Thoracic aorta (tissue), 2 donors: ENCODE results near the gene RBBP8NL. TPM values are rescaled to one million over a fixed set of nuclear protein-coding genes. Genes with fewer than 3 reads are reported as not detected.

Experiments
- ATAC-seq: fragments of 150-250 bp; one replicate; pipeline ENCODE4 v1.8.0; 2017; ENCODE audit warnings: low read depth; ENCODE audit not compliant: insufficient number of reproducible peaks, low FRiP score
- DNase-seq: peaks from one replicate; pipeline ENCODE4 v3.0.0-alpha.2; 2020; ENCODE audit warnings: low spot score
- H3K27ac ChIP-seq, 2 donors: fragments of 200-600 bp; sonication (generic); 1 replicate in 1 of 2; 2 replicates in 1 of 2; pipeline ENCODE4 v1.5.1; 2016; ENCODE audit warnings: mild to moderate bottlenecking in 2 of 2, moderate library complexity in 2 of 2
- H3K27me3 ChIP-seq: fragments of 200-600 bp; sonication (generic); replicated peaks from 2 replicates; pipeline ENCODE4 v1.6.0; 2016; ENCODE audit warnings: mild to moderate bottlenecking; ENCODE audit not compliant: insufficient read depth
- H3K36me3 ChIP-seq: fragments of 200-600 bp; sonication (generic); one replicate; pipeline ENCODE4 v1.5.1; 2016
- H3K4me1 ChIP-seq, 2 donors: fragments of 200-600 bp; sonication (generic); 1 replicate in 1 of 2; 2 replicates in 1 of 2; pipeline versions ENCODE4 v1.5.1 to v1.6.0; 2016; ENCODE audit warnings: low read depth in 2 of 2, mild to moderate bottlenecking in 1 of 2; ENCODE audit not compliant: control insufficient read depth in 1 of 2
- H3K4me3 ChIP-seq: fragments of 200-600 bp; sonication (generic); 2 replicates; pipeline ENCODE4 v1.5.1; 2016; ENCODE audit warnings: mild to moderate bottlenecking
- H3K9me3 ChIP-seq: fragments of 200-600 bp; sonication (generic); 2 replicates; pipeline ENCODE4 v1.5.1; 2016
- CTCF ChIP-seq: fragments of 200-600 bp; sonication (generic); IDR thresholded peaks from one replicate; pipeline ENCODE4 v1.5.1; 2019; ENCODE audit warnings: antibody characterized with exemption
- total RNA-seq, 2 donors: library from RNA; depleted of rRNA; stranded (reverse); fragments of >200 nt; gene quantifications; one replicate each; pipeline versions ENCODE4 v1.1.0 to v1.2.3, GENCODE V29; 2016

The RBBP8NL gene
- total RNA-seq, 2 donors from 2014 or later: not detected

DNA sequence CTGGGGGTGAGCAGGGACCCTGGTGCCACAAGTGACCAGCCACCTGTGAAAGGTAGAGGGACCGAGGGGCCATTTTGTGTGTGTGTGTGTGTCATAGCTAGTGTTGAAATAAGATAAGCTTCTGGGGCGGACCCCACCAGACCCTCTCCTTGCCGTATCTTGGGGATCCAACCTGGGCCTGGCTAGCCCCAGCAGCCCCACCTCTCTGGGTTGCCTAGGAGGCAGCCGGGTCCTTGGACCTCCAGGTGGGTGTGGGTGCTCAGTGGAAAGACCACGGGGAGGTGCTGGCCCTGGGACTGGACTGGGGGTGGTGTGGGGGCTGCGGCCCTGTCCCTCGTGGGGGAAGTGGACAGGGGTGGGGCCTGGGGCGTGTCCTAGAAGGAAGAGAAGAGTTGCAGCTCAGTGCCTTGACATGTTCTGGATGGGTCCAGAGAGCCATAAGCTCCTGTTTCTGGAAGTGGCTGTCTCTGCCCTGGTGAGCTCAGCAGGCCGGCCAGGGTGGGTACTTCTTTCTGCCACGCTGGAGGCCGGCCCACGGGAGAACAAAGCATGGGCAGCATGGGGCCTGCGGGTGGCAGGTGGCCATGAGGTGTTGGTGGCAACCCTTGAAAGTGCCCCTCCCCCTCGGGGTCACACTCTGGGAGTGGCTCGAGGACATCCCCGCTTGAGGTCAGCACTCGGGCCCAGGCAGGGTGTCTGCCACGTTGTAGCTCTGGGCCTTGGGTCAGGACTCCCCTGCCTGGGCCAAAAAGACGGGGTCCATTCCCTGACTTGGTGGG lies 8.4 kb downstream of the RBBP8NL start:
- ATAC-seq (no peak), DNase-seq (no peak)
- Histone ChIP-seq H3K9me3 (no peaks in the 10 kb centered on the region), H3K4me3 (no peak overlapping the region), H3K27me3 (no peaks in the 10 kb centered on the region), H3K36me3 (no peaks in the 10 kb centered on the region), H3K27ac (no peak overlapping the region), H3K4me1 (no peaks in the 10 kb centered on the region)
- TF ChIP-seq CTCF: no peak

DNA sequence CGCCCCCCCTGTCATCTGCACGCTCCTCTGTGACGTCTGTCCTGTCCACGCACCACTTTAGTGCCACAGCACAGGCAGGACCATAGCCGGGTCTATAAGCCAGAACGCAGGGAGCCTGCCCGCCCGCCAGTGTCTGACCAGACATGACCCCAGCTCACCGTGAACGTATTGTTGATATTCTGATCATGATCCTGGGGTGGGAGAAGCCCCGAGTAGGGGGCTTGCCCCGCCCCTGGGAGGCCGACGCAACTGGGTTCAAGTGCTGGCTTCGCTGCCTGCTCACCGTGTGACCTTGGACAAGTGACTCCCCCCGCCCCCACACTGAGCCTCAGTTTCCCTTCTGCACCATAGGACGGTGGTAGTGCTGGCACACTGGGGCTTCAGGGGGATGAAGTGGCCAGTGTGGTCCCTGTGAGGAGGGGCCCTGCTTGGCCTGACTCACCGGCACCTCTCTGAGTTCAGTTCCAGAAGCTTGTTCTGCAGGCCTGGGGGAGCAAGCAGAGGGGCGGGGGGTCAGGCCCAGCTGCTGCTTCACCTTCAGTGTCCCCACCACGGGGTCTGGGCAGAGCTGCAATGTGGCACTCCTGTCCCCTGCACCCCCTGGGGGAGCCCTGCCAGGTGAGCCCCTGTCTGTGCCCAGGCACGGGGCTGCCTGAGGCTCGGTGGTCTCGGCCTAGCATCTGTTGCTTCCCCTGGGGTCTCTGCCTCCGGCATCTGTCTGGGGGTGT lies 9.2 kb downstream of the RBBP8NL start:
- DNase-seq (no peak), ATAC-seq (no peak)
- no peaks in the 10 kb centered on the region for H3K9me3 ChIP-seq
- H3K27ac ChIP-seq: no peak overlapping the region
- no peaks in the 10 kb centered on the region for H3K27me3 ChIP-seq
- no peaks in the 10 kb centered on the region for H3K4me1 ChIP-seq
- H3K4me3 ChIP-seq: no peak overlapping the region
- TF ChIP-seq CTCF: no peak
- H3K36me3 ChIP-seq: no peaks in the 10 kb centered on the region

DNA sequence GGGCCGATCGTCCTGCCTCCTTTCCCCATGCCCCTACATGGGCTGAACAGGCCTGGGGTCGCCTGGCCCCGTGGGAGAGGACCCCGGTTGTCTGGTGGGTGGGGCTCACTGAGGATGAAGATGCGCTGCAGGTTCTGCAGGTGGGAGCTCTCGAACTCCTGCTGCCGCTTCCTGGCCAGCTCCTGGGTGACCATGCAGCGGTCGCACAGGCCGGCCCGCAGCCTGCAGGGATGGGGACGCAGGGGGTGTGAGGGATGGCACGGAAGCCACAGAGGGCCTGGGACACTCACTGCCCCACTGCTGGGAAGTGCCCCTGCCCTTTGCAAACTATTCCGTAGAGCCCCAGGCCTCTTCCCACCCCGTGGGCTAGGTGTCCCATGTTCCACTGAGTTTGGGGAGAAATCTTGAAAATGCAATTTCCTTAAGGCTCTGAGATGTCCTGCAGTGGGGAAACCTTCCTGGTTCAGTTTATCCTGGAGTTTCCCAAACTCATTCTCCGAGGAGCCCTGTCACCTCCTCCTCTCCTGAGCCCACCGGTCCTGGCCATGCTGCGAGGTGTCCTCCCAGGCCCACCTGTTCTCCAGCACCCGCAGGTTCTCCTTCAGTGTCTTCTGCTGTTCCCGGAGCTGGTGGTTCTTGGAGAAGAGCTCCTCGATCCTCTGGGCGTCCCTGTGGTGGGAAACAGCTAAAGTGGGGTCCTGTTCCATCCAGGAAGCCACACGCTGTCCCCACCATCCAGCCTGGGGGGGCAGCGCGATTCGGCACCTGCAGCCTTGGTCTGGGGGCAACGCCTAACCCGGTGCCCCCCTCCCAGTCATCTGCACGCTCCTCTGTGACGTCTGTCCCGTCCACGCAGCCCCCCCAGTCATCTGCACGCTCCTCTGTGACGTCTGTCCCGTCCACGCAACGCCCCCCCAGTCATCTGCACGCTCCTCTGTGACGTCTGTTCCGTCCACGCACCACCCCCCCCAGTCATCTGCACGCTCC lies 10.4 kb downstream of the RBBP8NL start:
- Histone ChIP-seq H3K9me3 (no peaks in the 10 kb centered on the region), H3K27ac (no peak overlapping the region), H3K36me3 (no peaks in the 10 kb centered on the region), H3K4me1 (no peaks in the 10 kb centered on the region), H3K27me3 (no peaks in the 10 kb centered on the region), H3K4me3 (no peak overlapping the region)
- no peak for TF ChIP-seq CTCF
- no peak for ATAC-seq
- DNase-seq: no peak

- H3K4me3 ChIP-seq: no peak overlapping the region
- no peak for DNase-seq
- H3K9me3 ChIP-seq: no peaks in the 10 kb centered on the region
- no peaks in the 10 kb centered on the region for H3K36me3 ChIP-seq
- no peak for TF ChIP-seq CTCF
- no peaks in the 10 kb centered on the region for H3K27me3 ChIP-seq
- no peak for ATAC-seq
- no peaks in the 10 kb centered on the region for H3K4me1 ChIP-seq
- no peak overlapping the region for H3K27ac ChIP-seq
Observed at GRCh38 chr20:62415354-62416111, 11.8 kb downstream of the RBBP8NL start.
